Mesenchymal stem cell (in vitro differentiated cells and primary cell): ENCODE results near the gene BEGAIN.

Experiments
- DNase-seq: peaks from one replicate; pipeline ENCODE4 v3.0.0-alpha.2; 2013
- H2AFZ ChIP-seq: one replicate; pipeline ENCODE4 v1.6.1; 2013; ENCODE audit warnings: low read depth, mild to moderate bottlenecking, control low read depth, inconsistent platforms, low read length, moderate library complexity
- H2AK5ac ChIP-seq: 2 replicates; pipeline ENCODE4 v1.6.1; 2013; ENCODE audit warnings: low read length, moderate library complexity, mild to moderate bottlenecking, inconsistent platforms; ENCODE audit not compliant: severe bottlenecking
- H2BK120ac ChIP-seq: one replicate; pipeline ENCODE4 v1.6.1; 2013; ENCODE audit warnings: low read depth, mild to moderate bottlenecking, inconsistent platforms, low read length, moderate library complexity
- H2BK12ac ChIP-seq, 2 experiments: one replicate each; pipeline ENCODE4 v1.6.1; 2013; ENCODE audit warnings: inconsistent platforms in 2 of 2, low read length in 2 of 2, mild to moderate bottlenecking in 2 of 2, moderate library complexity in 2 of 2, control low read depth in 1 of 2
- H2BK15ac ChIP-seq: one replicate; pipeline ENCODE4 v1.6.1; 2013; ENCODE audit warnings: mild to moderate bottlenecking, low read depth, inconsistent platforms; ENCODE audit not compliant: poor library complexity, severe bottlenecking
- H2BK5ac ChIP-seq: 2 replicates; pipeline ENCODE4 v1.6.1; 2013; ENCODE audit warnings: low read depth, mild to moderate bottlenecking, low read length, control low read depth, inconsistent platforms; ENCODE audit not compliant: poor library complexity, severe bottlenecking
- H3K14ac ChIP-seq, 2 experiments: one replicate each; pipeline ENCODE4 v1.6.1; 2013; ENCODE audit warnings: inconsistent platforms in 2 of 2, low read length in 2 of 2, control low read depth in 1 of 2, mild to moderate bottlenecking in 1 of 2, moderate library complexity in 1 of 2
- H3K18ac ChIP-seq, 2 experiments: one replicate each; pipeline ENCODE4 v1.6.1; 2013; ENCODE audit warnings: inconsistent platforms in 2 of 2, low read length in 2 of 2, control low read depth in 1 of 2, low read depth in 1 of 2, mild to moderate bottlenecking in 1 of 2
- H3K23ac ChIP-seq, 2 experiments: one replicate each; pipeline ENCODE4 v1.6.1; 2013; ENCODE audit warnings: inconsistent platforms in 2 of 2, low read length in 2 of 2, mild to moderate bottlenecking in 2 of 2, moderate library complexity in 2 of 2, control low read depth in 1 of 2
- H3K27ac ChIP-seq: 2 replicates; pipeline ENCODE4 v1.5.1; 2013; ENCODE audit warnings: mild to moderate bottlenecking, moderate library complexity, low read length, control low read depth, inconsistent platforms; ENCODE audit not compliant: poor library complexity, severe bottlenecking
- H3K27me3 ChIP-seq, 2 experiments: 2 replicates each; pipeline versions ENCODE4 v1.6.1 to v1.7.0; 2013; ENCODE audit warnings: low read length in 2 of 2, mild to moderate bottlenecking in 2 of 2, moderate library complexity in 2 of 2, control low read depth in 1 of 2, inconsistent platforms in 1 of 2; ENCODE audit not compliant: control insufficient read depth in 1 of 2, insufficient read depth in 1 of 2
- H3K36me3 ChIP-seq, 2 experiments: 2 replicates each; pipeline versions ENCODE4 v1.6.1 to v1.7.0; 2013; ENCODE audit warnings: low read length in 2 of 2, control low read depth in 1 of 2, inconsistent platforms in 1 of 2, low read depth in 1 of 2, mild to moderate bottlenecking in 1 of 2; ENCODE audit not compliant: insufficient read depth in 2 of 2, control insufficient read depth in 1 of 2
- H3K4ac ChIP-seq, 2 experiments: one replicate each; pipeline ENCODE4 v1.6.1; 2013; ENCODE audit warnings: inconsistent platforms in 2 of 2, low read length in 2 of 2, mild to moderate bottlenecking in 2 of 2, moderate library complexity in 2 of 2, control low read depth in 1 of 2, low read depth in 1 of 2
- H3K4me1 ChIP-seq: 2 replicates; pipeline ENCODE4 v1.6.1; 2013; ENCODE audit warnings: low read depth, low read length, control low read depth; ENCODE audit not compliant: control insufficient read depth, insufficient read depth
- H3K4me2 ChIP-seq: 2 replicates; pipeline ENCODE4 v1.6.1; 2013; ENCODE audit warnings: low read length, mild to moderate bottlenecking, inconsistent platforms; ENCODE audit not compliant: poor library complexity, severe bottlenecking
- H3K4me3 ChIP-seq, 2 experiments: 2 replicates each; pipeline versions ENCODE4 v1.5.1 to v1.7.0; 2013; ENCODE audit warnings: low read length in 2 of 2, mild to moderate bottlenecking in 2 of 2, control low read depth in 1 of 2, low read depth in 1 of 2; ENCODE audit not compliant: insufficient read depth in 1 of 2
- H3K79me1 ChIP-seq: replicated peaks from 2 replicates; pipeline ENCODE4 v1.6.1; 2013; ENCODE audit warnings: mild to moderate bottlenecking, control low read depth, low read length, inconsistent platforms; ENCODE audit not compliant: poor library complexity, severe bottlenecking
- H3K9ac ChIP-seq: 2 replicates; pipeline ENCODE4 v1.7.0; 2013; ENCODE audit warnings: mild to moderate bottlenecking, low read length, moderate library complexity
- H3K9me3 ChIP-seq: 2 replicates; pipeline ENCODE4 v1.7.0; 2013; ENCODE audit warnings: mild to moderate bottlenecking, low read length; ENCODE audit not compliant: control insufficient read depth
- H4K8ac ChIP-seq: one replicate; pipeline ENCODE4 v1.6.1; 2013; ENCODE audit warnings: inconsistent platforms, mild to moderate bottlenecking, low read length, moderate library complexity
- H4K91ac ChIP-seq: one replicate; pipeline ENCODE4 v1.6.1; 2013; ENCODE audit warnings: mild to moderate bottlenecking, low read length, inconsistent platforms
- WGBS: methylation state at CpG from one replicate; pipeline ENCODE4 v1.1.7; 2013; ENCODE audit warnings: mixed read lengths; 5-methylcytosine and 5-hydroxymethylcytosine counted together

BEGAIN gene

GRCh38 chr14:100540141-100540925 is 46.9 kb downstream of the BEGAIN start:
- DNase-seq = peak; percentile 10
- no peaks in the 10 kb centered on the region for H3K27me3 ChIP-seq
- no peaks in the 10 kb centered on the region for H3K79me1 ChIP-seq
- no peak overlapping the region for H3K14ac ChIP-seq
- no peaks in the 10 kb centered on the region for H3K9me3 ChIP-seq
- H4K8ac ChIP-seq = no peak overlapping the region
- H3K36me3 ChIP-seq = peaks cover 0 to 85% of the 10 kb centered on the region in 2 experiments
- H2AFZ ChIP-seq = no peak overlapping the region
- H3K4me3 ChIP-seq = no peak overlapping the region
- no peak overlapping the region for H2BK120ac ChIP-seq
- no peak overlapping the region for H3K4me2 ChIP-seq
- H3K4ac ChIP-seq = no peak overlapping the region
- H4K91ac ChIP-seq = no peak overlapping the region
- H2BK5ac ChIP-seq = no peak overlapping the region
- H3K27ac ChIP-seq = no peak overlapping the region
- H2BK15ac ChIP-seq = no peak overlapping the region
- H3K18ac ChIP-seq = no peak overlapping the region
- 84% methylated on average over 28 of the region's 28 CpGs for WGBS
- H2AK5ac ChIP-seq = no peak overlapping the region
- no peak overlapping the region for H3K9ac ChIP-seq
- no peak overlapping the region for H3K23ac ChIP-seq
- H3K4me1 ChIP-seq = peaks cover 6% of the 10 kb centered on the region
- no peak overlapping the region for H2BK12ac ChIP-seq

- no peak overlapping the region for H3K18ac ChIP-seq
- no peak overlapping the region for H3K4me3 ChIP-seq
- H3K36me3 ChIP-seq = peaks cover 0 to 88% of the 10 kb centered on the region in 2 experiments
- no peak overlapping the region for H3K4ac ChIP-seq
- no peak overlapping the region for H2AFZ ChIP-seq
- H2BK5ac ChIP-seq = no peak overlapping the region
- no peak overlapping the region for H3K14ac ChIP-seq
- H2BK15ac ChIP-seq = no peak overlapping the region
- no peak overlapping the region for H4K91ac ChIP-seq
- no peak overlapping the region for H3K23ac ChIP-seq
- H3K79me1 ChIP-seq = no peaks in the 10 kb centered on the region
- H2AK5ac ChIP-seq = no peak overlapping the region
- DNase-seq = no peak
- no peak overlapping the region for H4K8ac ChIP-seq
- WGBS = 91% methylated on average over 13 of the region's 13 CpGs
- no peak overlapping the region for H2BK12ac ChIP-seq
- no peak overlapping the region for H3K27ac ChIP-seq
- H2BK120ac ChIP-seq = no peak overlapping the region
- no peaks in the 10 kb centered on the region for H3K9me3 ChIP-seq
- no peak overlapping the region for H3K4me2 ChIP-seq
- H3K4me1 ChIP-seq = peaks cover 9% of the 10 kb centered on the region
- no peaks in the 10 kb centered on the region for H3K27me3 ChIP-seq
- H3K9ac ChIP-seq = no peak overlapping the region
Measured at GRCh38 chr14:100539766-100540140, 47.5 kb downstream of the BEGAIN start.

- Histone ChIP-seq H3K79me1 (no peaks in the 10 kb centered on the region), H3K36me3 (peaks cover 0 to 83% of the 10 kb centered on the region in 2 experiments), H2BK5ac (no peak overlapping the region), H3K4me2 (no peak overlapping the region), H4K91ac (no peak overlapping the region), H2BK120ac (no peak overlapping the region), H3K4me1 (peaks cover 14% of the 10 kb centered on the region), H2AFZ (no peak overlapping the region), H3K27ac (no peak overlapping the region), H2BK15ac (no peak overlapping the region), H3K9me3 (no peaks in the 10 kb centered on the region), H3K23ac (no peak overlapping the region), H3K4me3 (no peak overlapping the region), H2BK12ac (no peak overlapping the region), H3K18ac (no peak overlapping the region), H3K4ac (no peak overlapping the region), H4K8ac (no peak overlapping the region), H3K9ac (no peak overlapping the region), H3K27me3 (no peaks in the 10 kb centered on the region), H3K14ac (no peak overlapping the region), H2AK5ac (no peak overlapping the region)
- 96% methylated on average over 42 of the region's 42 CpGs for WGBS
- no peak for DNase-seq
Measured at GRCh38 chr14:100539003-100539660, 48.1 kb downstream of the BEGAIN start.

GRCh38 chr14:100538351-100539002 is 48.7 kb downstream of the BEGAIN start:
- H4K91ac ChIP-seq = peak overlapping the region; percentile 19
- H3K4ac ChIP-seq = no peak overlapping the region
- 97% methylated on average over 69 of the region's 69 CpGs for WGBS
- no peak overlapping the region for H3K27ac ChIP-seq
- no peak overlapping the region for H3K4me3 ChIP-seq
- H2AFZ ChIP-seq = no peak overlapping the region
- H3K4me2 ChIP-seq = no peak overlapping the region
- H3K18ac ChIP-seq = no peak overlapping the region
- no peak overlapping the region for H2BK12ac ChIP-seq
- H3K36me3 ChIP-seq = peaks cover 0 to 82% of the 10 kb centered on the region in 2 experiments
- H3K79me1 ChIP-seq = no peaks in the 10 kb centered on the region
- no peak for DNase-seq
- no peak overlapping the region for H2AK5ac ChIP-seq
- H3K9me3 ChIP-seq = no peaks in the 10 kb centered on the region
- no peak overlapping the region for H4K8ac ChIP-seq
- no peak overlapping the region for H2BK15ac ChIP-seq
- H3K4me1 ChIP-seq = peaks cover 19% of the 10 kb centered on the region
- no peak overlapping the region for H2BK120ac ChIP-seq
- no peak overlapping the region for H3K23ac ChIP-seq
- H3K9ac ChIP-seq = no peak overlapping the region
- no peak overlapping the region for H3K14ac ChIP-seq
- no peaks in the 10 kb centered on the region for H3K27me3 ChIP-seq
- H2BK5ac ChIP-seq = no peak overlapping the region
